BLaER1 treated with 17β-estradiol and CSF1 and Interleukin-3, amounts not matched to agents 10 nM and 100 nM (cell line): Measurements from ENCODE around the gene ZNF500.

ENCODE experiments used
- H3K27ac ChIP-seq, 11 experiments: shearing (Covaris generic); formaldehyde crosslinking; 2 replicates each; pipeline ENCODE4 v1.8.1; 2022
- H3K27me3 ChIP-seq, 11 experiments: shearing (Covaris generic); formaldehyde crosslinking; 2 replicates each; pipeline ENCODE4 v1.8.1; 2022
- H3K36me3 ChIP-seq, 11 experiments: shearing (Covaris generic); formaldehyde crosslinking; 2 replicates each; pipeline ENCODE4 v1.8.1; 2022
- H3K4me1 ChIP-seq, 10 experiments: shearing (Covaris generic); formaldehyde crosslinking; 2 replicates each; pipeline ENCODE4 v1.8.1; 2022
- H3K4me2 ChIP-seq, 11 experiments: shearing (Covaris generic); formaldehyde crosslinking; 2 replicates each; pipeline ENCODE4 v1.8.1; 2022
- H3K4me3 ChIP-seq, 10 experiments: shearing (Covaris generic); formaldehyde crosslinking; 2 replicates each; pipeline ENCODE4 v1.8.1; 2022
- H3K9ac ChIP-seq, 11 experiments: shearing (Covaris generic); formaldehyde crosslinking; 2 replicates each; pipeline ENCODE4 v1.8.1; 2022
- H3K9me3 ChIP-seq, 11 experiments: shearing (Covaris generic); formaldehyde crosslinking; replicated peaks in 1 of 11; 2 replicates each; pipeline ENCODE4 v1.8.1; 2022
- H4K20me1 ChIP-seq, 11 experiments: shearing (Covaris generic); formaldehyde crosslinking; 2 replicates each; pipeline ENCODE4 v1.8.1; 2022
- Cebpa-rat ChIP-seq, 11 experiments: shearing (Covaris generic); IDR thresholded peaks; 2 replicates each; pipeline ENCODE4 v1.8.1; 2022

ZNF500 gene

DNA sequence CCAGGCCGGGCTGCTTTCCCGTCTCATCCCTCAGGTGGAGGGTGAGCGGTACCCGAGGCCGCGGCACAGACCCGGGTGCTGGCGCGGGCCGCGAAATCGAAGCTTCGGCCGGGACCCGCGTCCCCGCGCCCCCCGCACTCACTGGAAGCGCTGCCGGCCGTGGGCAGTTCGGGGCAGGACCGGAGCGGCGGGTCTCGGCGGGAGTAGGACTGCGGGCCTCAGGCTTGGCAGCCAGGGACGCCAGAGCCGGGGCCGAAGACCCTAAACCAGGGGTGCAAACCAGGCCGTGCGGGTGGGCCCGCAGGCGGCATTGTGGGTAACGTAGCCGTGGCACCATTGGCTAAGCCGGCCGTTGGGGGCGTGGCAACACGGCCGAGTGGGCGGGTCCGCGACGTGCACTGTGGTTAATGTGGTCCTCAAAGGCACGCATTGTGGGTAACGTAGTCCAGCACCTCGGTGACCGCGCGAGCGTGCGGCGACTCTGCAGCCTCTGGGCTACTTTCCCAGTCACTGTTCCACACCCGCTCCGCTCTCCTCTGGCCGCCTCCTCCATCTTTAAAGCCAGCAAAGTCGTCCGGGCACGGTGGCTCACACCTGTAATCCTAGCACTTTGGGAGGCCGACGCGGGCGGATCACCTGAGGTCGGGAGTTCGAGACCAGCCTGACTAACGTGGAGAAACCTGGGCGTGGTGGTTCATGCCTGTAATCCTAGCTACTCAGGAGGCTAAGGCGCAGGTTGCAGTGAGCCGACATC lies at the start of gene ZNF500:
Gene ZNF500 (minus strand): TSS at position 288 of the 754 bp plus-strand sequence. CDS start 1,184 bp downstream, outside the sequence.
- peak within 1 kb of the TSS; percentile 85 to 99 (median 93) for H3K4me2 ChIP-seq
- H4K20me1 ChIP-seq: peaks cover 0 to 41% (median 21%) of the 10 kb centered on the region in 11 experiments; a peak in 13 of 22 replicates
- peaks cover 33 to 59% (median 46%) of the 10 kb centered on the region in 10 experiments for H3K4me1 ChIP-seq
- H3K27ac ChIP-seq: peak within 1 kb of the TSS; percentile 85 to 96 (median 92)
- H3K36me3 ChIP-seq: peaks cover 32 to 37% (median 34%) of the 10 kb centered on the region in 11 experiments
- H3K4me3 ChIP-seq: peak within 1 kb of the TSS; percentile 89 to 100 (median 97)
- no peaks in the 10 kb centered on the region for H3K9me3 ChIP-seq
- TF ChIP-seq Cebpa-rat (IDR thresholded peaks at IDR 0.05): no peak
- peak within 1 kb of the TSS; percentile 92 to 98 (median 96) for H3K9ac ChIP-seq
- no peaks in the 10 kb centered on the region for H3K27me3 ChIP-seq

DNA sequence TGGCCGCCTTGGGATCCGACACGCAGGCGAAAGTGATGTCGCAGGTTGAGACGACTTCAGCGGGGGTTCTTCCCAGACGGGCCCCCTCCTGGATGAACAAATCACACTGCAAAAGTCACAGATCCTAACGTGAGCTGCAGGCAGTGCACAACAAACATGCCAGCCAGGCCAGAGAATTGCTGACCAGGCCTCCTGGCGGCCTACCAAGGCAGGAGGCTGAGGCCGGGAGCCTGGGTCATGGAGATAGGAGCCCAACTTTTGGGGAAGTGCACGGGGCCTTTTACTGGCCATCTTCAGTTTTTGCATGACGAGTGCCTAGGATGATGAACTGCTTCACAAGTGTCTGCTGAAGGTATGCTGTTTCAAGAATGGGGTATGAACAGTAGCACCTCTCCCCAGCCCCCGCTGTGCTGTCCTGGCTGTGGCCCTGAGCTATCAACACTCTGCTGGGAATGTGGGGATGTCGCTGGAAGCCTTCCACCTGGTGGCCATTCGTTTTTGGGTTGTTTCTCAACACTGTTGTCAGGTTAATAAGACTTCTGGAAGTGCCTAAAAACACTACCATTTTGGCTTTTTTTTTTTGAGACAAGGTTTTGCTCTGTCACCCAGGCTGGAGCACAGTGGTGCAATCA lies 47.7 kb upstream of the ZNF500 start:
- Histone ChIP-seq H3K4me3 (no peak overlapping the region), H3K4me1 (no peaks in the 10 kb centered on the region), H3K27ac (no peak overlapping the region), H3K36me3 (peaks cover 97 to 100% (median 100%) of the 10 kb centered on the region in 11 experiments), H4K20me1 (peaks cover 0 to 57% (median 15%) of the 10 kb centered on the region in 11 experiments; a peak in 11 of 22 replicates), H3K9me3 (no peaks in the 10 kb centered on the region), H3K27me3 (no peaks in the 10 kb centered on the region), H3K4me2 (no peak overlapping the region), H3K9ac (no peak overlapping the region)
- no peak for TF ChIP-seq Cebpa-rat (IDR thresholded peaks at IDR 0.05)

DNA sequence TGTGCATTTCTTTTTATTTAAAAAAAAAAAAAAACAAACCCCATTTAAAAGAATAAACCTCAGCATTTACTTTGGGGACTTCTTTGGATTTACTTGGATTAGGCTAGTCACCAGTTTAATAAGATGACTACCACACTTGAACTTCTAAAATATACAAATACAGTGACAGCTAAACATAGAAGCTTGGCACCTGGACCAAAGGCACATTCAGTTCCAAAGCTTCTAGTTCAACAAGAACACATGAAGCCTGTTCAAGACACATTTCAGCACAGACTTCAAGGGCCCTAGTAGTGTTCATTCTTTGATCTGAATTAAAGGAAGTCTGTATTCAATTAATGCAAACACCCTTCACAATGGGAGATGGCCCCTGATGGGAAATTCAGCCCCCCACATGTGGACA lies 47.1 kb upstream of the ZNF500 start:
- Histone ChIP-seq H3K36me3 (peaks cover 97 to 100% (median 100%) of the 10 kb centered on the region in 11 experiments), H3K9me3 (no peaks in the 10 kb centered on the region)

DNA sequence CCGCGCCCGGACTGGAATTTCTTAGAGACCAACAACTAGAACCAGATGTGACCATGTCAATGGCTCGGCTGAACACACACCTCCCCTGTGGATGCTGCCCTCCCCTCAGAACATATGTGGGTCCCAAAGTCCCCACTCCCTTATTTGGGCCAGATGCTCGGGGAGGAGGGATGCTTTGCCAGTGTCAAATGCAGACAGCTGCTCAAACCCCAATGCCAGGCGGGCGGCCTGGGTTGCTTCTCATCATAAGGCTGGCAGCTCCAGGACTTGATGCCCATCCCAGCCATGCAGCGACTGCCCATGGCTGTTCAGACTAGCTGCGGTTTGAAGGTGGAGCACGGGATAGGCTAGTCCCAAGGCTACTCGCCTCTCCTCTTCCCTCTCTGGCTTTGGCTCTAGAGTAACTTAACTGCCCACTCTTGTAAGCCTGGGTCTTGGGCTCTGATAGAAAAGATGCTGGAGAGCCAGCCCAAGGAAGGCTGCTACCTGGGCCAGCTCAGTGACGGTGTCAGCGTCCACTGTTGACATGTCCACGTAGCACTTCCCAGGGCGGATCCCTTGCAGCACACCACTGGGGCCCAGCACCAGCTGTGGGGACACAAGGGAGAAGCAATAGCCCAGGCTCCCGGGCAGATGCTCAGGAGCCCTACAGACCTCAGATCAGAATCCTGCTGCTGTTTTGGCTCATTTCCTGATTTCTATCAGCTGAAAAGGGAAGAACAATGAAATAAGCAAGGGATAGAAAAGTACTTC lies 46.5 kb upstream of the ZNF500 start:
- H3K9me3 ChIP-seq: no peaks in the 10 kb centered on the region
- no peak overlapping the region for H3K9ac ChIP-seq
- H4K20me1 ChIP-seq: peaks cover 0 to 47% (median 14%) of the 10 kb centered on the region in 11 experiments; a peak in 11 of 22 replicates
- no peaks in the 10 kb centered on the region for H3K27me3 ChIP-seq
- H3K4me1 ChIP-seq: no peaks in the 10 kb centered on the region
- no peak for TF ChIP-seq Cebpa-rat (IDR thresholded peaks at IDR 0.05)
- H3K36me3 ChIP-seq: peaks cover 97 to 100% (median 100%) of the 10 kb centered on the region in 11 experiments
- no peak overlapping the region for H3K27ac ChIP-seq
- H3K4me3 ChIP-seq: no peak overlapping the region
- H3K4me2 ChIP-seq: no peak overlapping the region

More for the DNA sequence above, 47.1 kb upstream of the ZNF500 start:
- peaks cover 0 to 53% (median 15%) of the 10 kb centered on the region in 11 experiments; a peak in 11 of 22 replicates for H4K20me1 ChIP-seq
- H3K27me3 ChIP-seq: no peaks in the 10 kb centered on the region
- H3K27ac ChIP-seq: no peak overlapping the region
- H3K4me1 ChIP-seq: no peaks in the 10 kb centered on the region
- no peak for TF ChIP-seq Cebpa-rat (IDR thresholded peaks at IDR 0.05)
- H3K4me2 ChIP-seq: no peak overlapping the region
- H3K4me3 ChIP-seq: no peak overlapping the region
- H3K9ac ChIP-seq: no peak overlapping the region

DNA sequence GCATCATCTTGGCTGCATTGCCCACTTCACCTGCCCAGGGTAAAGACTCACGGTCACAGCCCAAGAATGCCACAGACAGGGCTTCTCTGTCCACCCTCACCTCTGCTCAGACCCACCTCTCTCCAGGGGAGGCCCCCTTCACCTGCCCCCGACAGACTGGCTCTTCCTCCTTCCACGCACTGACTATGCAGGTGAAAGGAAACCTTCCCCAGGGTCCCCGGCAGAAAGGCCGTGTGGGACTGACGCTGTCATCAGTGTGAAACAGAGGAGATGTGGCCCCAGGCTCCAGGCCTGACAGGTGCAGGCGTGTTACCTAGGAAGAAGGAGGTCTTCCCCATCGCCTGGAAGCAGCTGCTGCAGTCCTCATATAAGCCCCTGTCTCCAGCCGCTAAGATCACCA lies 44.8 kb upstream of the ZNF500 start:
- Histone ChIP-seq H3K9ac (no peak overlapping the region), H3K4me1 (no peaks in the 10 kb centered on the region), H3K4me3 (no peak overlapping the region), H4K20me1 (peaks cover 0 to 37% (median 11%) of the 10 kb centered on the region in 11 experiments; a peak in 11 of 22 replicates), H3K27me3 (no peaks in the 10 kb centered on the region), H3K9me3 (no peaks in the 10 kb centered on the region), H3K27ac (no peak overlapping the region), H3K4me2 (no peak overlapping the region), H3K36me3 (peaks cover 96 to 100% (median 98%) of the 10 kb centered on the region in 11 experiments)
- no peak for TF ChIP-seq Cebpa-rat (IDR thresholded peaks at IDR 0.05)

DNA sequence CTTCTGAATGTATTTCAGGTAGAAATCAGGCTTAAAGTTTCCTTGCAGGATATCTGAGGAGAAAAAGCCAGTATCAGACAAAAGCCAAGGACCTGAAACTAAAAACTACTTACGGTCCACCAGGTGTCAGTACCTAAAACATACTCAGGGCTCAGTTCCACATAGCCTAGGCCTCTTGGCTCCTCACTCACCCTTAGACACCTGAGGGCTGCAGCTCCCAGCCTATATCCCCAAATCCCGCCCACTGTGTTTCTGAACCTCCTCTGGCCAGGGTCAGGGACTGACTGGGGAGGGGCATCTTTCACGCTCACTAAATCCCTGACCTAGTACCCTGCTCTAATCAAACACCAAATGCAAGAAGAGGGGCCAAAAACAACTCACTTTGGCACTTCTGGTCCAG lies 44.3 kb upstream of the ZNF500 start:
- Histone ChIP-seq H3K9me3 (no peaks in the 10 kb centered on the region), H3K4me1 (no peaks in the 10 kb centered on the region), H3K4me3 (no peak overlapping the region), H3K27ac (no peak overlapping the region), H3K4me2 (no peak overlapping the region), H3K36me3 (peaks cover 95 to 100% (median 98%) of the 10 kb centered on the region in 11 experiments), H4K20me1 (peaks cover 0 to 40% (median 11%) of the 10 kb centered on the region in 11 experiments; a peak in 11 of 22 replicates), H3K9ac (no peak overlapping the region), H3K27me3 (no peaks in the 10 kb centered on the region)
- no peak for TF ChIP-seq Cebpa-rat (IDR thresholded peaks at IDR 0.05)

DNA sequence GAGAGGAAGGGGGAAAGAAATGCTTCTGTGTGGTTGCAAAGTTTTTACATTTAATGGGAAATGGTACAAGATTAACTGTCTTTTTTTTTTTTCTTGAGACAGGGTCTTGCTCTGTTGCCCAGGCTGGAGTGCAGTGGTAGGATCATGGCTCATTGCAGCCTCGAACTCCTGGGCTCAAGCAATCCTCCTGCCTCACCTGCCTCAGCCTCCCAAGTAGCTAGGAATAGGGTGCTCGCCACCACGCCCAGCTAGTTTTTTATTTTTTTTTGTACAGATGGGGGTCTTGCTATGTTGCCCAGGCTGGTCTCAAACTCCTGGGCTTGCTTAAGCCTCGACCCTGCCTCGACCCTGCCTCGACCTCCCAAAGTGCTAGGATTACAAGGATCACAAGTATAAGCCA lies 39.3 kb upstream of the ZNF500 start:
- no peak overlapping the region for H3K4me3 ChIP-seq
- H4K20me1 ChIP-seq: peaks cover 0 to 24% (median 5%) of the 10 kb centered on the region in 11 experiments; a peak in 9 of 22 replicates
- H3K27ac ChIP-seq: no peak overlapping the region
- peaks cover 7 to 27% (median 20%) of the 10 kb centered on the region in 10 experiments for H3K4me1 ChIP-seq
- no peaks in the 10 kb centered on the region for H3K27me3 ChIP-seq
- H3K4me2 ChIP-seq: no peak overlapping the region
- peaks cover 68 to 76% (median 74%) of the 10 kb centered on the region in 11 experiments for H3K36me3 ChIP-seq
- H3K9me3 ChIP-seq: no peaks in the 10 kb centered on the region
- H3K9ac ChIP-seq: no peak overlapping the region
- no peak for TF ChIP-seq Cebpa-rat (IDR thresholded peaks at IDR 0.05)

DNA sequence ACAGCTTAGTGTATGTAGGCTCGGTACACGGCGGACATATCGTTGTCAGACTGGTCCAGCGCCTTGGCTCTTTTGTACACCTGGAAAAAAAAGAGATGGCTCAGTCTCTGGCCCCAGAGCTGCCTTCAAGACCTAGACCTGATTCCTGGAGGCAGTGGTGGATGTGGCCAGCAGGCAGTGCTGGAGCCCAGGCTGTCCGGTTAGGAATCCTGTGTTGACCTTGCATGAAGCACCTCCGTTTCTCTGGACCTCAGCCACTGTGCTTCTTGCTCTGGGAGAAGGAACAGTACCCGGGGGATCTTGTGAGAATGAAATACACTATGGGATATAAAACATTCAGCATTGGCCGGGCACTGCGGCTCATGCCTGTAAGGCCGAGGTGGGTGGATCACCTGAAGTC lies 38.3 kb upstream of the ZNF500 start:
- no peak for TF ChIP-seq Cebpa-rat (IDR thresholded peaks at IDR 0.05)
- H3K4me1 ChIP-seq: peaks cover 17 to 37% (median 31%) of the 10 kb centered on the region in 10 experiments
- no peak overlapping the region for H3K27ac ChIP-seq

More for the DNA sequence above, 38.3 kb upstream of the ZNF500 start:
- Histone ChIP-seq H3K36me3 (peaks cover 60 to 66% (median 63%) of the 10 kb centered on the region in 11 experiments), H3K4me3 (no peak overlapping the region), H4K20me1 (peaks cover 0 to 20% (median 5%) of the 10 kb centered on the region in 11 experiments; a peak in 7 of 22 replicates), H3K9ac (no peak overlapping the region), H3K27me3 (no peaks in the 10 kb centered on the region), H3K4me2 (no peak overlapping the region), H3K9me3 (no peaks in the 10 kb centered on the region)
